GM13977 (cell line): ENCODE data around the gene ERBB4.

ENCODE experiments used
- DNase-seq: peaks from one replicate; pipeline ENCODE4 v3.0.0; 2012; ENCODE audit warnings: low spot score
- CTCF ChIP-seq: IDR thresholded peaks from 2 replicates; pipeline ENCODE4 v1.5.1; 2012; ENCODE audit warnings: mild to moderate bottlenecking, control low read depth; ENCODE audit not compliant: insufficient read depth; ENCODE audit errors: extremely low read depth, missing control alignments
- in situ Hi-C: fragments of 300-500 bp; cut with MboI; formaldehyde crosslinking; loops from one replicate; pipeline ENCODE4 v1.12.0; 2022; ENCODE audit warnings: low sequenced_read_pairs, low pct_unique_long_range_greater_than_20kb, mixed read lengths, inconsistent platforms; ENCODE audit not compliant: unreplicated experiment

ERBB4 gene

GRCh38 chr2:211688196-211688595 lies 850.4 kb downstream of the ERBB4 start:
- no peak for DNase-seq
- in situ Hi-C loops = no loop called here
- TF ChIP-seq CTCF = no peak

GRCh38 chr2:211674715-211675114 lies 863.9 kb downstream of the ERBB4 start:
- TF ChIP-seq CTCF = no peak
- DNase-seq = no peak
- in situ Hi-C loops = no loop called here

- in situ Hi-C loops = no loop called here
- no peak for DNase-seq
- no peak for TF ChIP-seq CTCF
Observed at GRCh38 chr2:211673133-211673905, 865.3 kb downstream of the ERBB4 start.

GRCh38 chr2:211671977-211672376 lies 866.6 kb downstream of the ERBB4 start:
- no peak for DNase-seq
- in situ Hi-C loops = no loop called here
- no peak for TF ChIP-seq CTCF

- DNase-seq = no peak
- TF ChIP-seq CTCF = no peak
- in situ Hi-C loops = no loop called here
Observed at GRCh38 chr2:211665299-211665698, 873.3 kb downstream of the ERBB4 start.

GRCh38 chr2:211664321-211664720 lies 874.3 kb downstream of the ERBB4 start:
- in situ Hi-C loops = no loop called here
- TF ChIP-seq CTCF = no peak
- DNase-seq = no peak
